HG02798 (cell line): ENCODE measurements around the gene PFN3.
A peak's percentile ranks its signal among the peaks of the same experiment; 100 is the strongest.

Experiments used
- ATAC-seq: cut with Tn5 transposase; IDR thresholded peaks from one replicate; pipeline ENCODE4 v1.9.1; 2021; ENCODE audit warnings: mild to moderate bottlenecking; ENCODE audit not compliant: unreplicated experiment, poor library complexity

PFN3 gene

DNA sequence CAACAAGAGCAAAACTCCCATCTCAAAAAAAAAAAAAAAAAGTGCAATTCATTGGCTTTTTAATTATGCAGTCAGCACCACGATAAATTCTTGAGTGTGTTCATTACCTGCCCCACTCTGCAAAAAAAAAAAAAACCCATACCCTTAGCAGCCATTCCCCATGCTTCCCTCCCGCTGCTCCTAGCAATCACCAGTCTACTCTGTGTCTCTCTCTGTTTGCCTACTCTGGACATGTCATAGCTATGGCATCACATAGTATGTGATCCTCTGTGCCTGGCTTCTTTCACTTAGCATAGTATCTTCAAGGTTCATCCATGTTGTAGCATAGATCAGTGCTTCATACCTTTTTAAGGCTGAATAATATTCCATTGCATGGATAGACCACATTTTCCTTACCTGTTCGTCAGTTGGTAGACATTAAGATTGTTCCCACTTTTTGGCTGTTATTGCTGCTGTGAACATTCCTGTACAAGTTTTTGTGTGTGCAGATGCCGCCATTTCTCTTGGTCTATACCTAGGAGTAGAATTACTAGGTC, 39.1 kb upstream of the PFN3 start:
- no peak for ATAC-seq

GRCh38 chr5:177438468-177438867, 38.0 kb upstream of the PFN3 start:
- no peak for ATAC-seq

GRCh38 chr5:177437623-177438022, 37.2 kb upstream of the PFN3 start:
- ATAC-seq, result no peak

GRCh38 chr5:177435847-177436536, 35.5 kb upstream of the PFN3 start:
- ATAC-seq, result no peak

- no peak for ATAC-seq
These were observed 34.7 kb upstream of the PFN3 start for GRCh38 chr5:177434942-177435738.

GRCh38 chr5:177434437-177434836, 34.0 kb upstream of the PFN3 start:
- ATAC-seq, result no peak

- no peak for ATAC-seq
These were observed 33.3 kb upstream of the PFN3 start for GRCh38 chr5:177433658-177434217.

DNA sequence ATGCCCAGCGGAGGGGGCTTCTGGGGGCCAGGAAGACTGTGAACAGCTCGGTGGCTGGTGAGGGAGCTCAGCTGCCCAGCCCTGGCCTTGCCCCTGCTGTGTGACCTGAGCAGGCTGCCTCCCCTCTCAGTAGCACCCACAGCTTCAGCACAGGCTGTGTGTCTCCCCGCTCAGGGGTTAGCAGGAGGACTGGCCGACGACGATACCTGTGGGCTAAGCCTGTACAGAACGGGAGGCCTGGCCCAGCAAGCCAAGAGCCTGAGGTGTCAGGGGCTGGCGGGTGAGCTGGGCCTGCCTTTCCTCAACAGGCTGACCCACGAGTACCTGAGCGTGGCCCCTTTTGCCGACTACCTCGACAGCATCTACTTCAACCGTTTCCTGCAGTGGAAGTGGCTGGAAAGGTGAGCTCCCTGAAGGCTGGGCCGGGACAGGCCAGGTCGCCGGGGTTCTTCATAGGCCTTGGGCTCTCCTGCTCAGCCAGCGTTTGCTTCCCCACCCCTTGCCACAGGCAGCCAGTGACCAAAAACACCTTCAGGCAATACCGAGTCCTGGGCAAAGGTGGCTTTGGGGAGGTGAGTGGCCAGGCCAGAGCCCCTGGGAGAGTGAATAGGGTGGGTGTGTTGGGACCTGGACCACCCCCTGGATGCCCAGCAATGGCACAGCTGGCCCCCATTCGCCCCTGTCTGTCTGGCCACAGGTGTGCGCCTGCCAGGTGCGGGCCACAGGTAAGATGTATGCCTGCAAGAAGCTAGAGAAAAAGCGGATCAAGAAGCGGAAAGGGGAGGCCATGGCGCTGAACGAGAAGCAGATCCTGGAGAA, 32.6 kb upstream of the PFN3 start:
- no peak for ATAC-seq

GRCh38 chr5:177432143-177432838, 31.8 kb upstream of the PFN3 start:
- no peak for ATAC-seq

DNA sequence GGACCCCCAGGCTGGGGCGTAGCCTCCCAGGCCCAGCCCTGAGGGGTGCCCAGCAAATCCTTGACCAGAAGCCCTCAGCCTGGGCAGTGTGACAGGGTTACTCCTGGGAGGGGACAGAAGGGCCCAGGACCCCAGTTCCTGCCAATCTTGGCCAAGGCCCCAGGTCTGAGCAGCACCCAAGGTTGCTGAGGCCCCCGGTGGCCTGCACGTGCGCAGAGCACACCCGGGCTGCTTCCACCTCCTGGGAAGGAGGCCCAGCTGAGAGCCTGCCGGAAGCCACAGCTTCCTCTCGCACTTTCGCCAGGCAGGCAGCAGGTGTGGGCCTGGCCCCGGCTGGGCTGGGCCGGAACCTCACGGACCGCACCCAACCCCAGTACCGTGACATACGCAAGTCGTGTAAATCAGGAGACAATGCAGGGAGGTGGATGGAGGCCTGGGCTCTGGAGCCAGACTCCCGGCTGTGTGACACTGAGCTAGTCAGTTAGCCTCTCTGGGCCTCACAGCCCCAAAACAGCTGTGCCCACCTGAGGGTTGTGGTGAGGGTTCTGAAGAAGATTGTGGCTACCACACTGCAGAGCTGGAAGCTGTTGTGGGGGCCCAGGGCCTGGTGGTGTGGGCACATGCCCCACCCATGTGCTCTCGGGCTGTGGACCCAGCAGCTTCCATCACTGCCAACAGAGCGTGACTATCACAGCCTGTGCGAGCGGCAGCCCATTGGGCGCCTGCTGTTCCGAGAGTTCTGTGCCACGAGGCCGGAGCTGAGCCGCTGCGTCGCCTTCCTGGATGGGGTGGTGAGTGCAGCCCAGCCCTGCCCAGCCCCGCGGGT, 31.1 kb upstream of the PFN3 start:
- ATAC-seq, result peak; percentile 46

DNA sequence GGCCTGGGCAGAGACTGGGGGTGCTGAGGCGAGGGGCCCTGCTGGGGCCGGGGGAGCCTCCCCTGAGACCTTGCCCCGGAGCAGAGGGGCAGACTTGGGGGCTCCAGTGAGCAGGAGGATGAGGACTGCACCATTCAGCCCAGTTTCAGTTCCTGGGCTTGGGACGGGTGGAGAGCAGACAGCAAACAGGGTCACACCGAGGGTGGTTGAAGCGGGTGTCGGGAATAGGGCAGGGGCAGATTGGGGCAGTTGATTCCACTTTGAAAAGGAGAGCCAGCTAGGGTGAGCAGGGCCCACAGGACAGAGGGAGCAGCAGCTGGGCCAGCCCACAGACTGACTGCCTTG, 30.5 kb upstream of the PFN3 start:
- no peak for ATAC-seq

DNA sequence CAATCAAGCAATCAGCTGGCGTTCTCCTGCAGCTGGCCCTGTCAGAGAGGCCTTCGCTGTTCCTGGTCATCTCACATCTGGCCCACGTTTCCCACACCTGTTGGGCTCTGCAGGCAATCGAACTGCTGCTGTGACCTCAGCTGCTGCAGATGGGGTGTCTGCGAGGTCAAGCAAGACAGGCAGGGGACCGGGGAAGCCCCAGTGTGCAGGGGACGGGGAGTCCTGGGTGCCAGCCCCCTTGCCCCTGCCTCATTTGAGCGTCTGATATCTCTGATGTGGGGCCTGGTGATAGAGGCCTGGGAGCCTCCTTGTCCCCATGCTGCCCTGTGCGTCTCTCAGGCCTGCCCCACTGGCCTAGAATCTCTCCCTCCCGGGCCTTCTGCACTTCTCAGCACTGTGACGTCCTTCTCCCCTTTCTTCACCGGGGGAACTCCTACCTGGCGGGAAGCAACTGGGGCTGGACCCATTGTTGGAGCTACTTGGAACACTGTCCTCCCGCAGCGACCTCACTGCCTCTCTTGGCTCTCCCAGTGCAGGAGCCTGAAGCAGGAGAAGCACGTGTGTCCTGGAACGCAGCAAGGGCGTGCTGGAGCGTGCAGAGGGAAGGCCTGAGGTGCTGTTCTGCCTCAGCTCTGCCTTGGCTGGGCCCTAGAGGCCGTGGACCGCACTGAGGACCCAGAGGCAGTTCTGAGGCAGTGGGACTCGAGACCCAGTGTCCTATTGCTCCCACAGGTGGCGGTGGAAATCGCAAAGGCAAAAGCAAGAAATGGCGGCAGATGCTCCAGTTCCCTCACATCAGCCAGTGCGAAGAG, 29.9 kb upstream of the PFN3 start:
- ATAC-seq, result no peak

GRCh38 chr5:177429248-177430040, 29.0 kb upstream of the PFN3 start:
- ATAC-seq, result no peak

DNA sequence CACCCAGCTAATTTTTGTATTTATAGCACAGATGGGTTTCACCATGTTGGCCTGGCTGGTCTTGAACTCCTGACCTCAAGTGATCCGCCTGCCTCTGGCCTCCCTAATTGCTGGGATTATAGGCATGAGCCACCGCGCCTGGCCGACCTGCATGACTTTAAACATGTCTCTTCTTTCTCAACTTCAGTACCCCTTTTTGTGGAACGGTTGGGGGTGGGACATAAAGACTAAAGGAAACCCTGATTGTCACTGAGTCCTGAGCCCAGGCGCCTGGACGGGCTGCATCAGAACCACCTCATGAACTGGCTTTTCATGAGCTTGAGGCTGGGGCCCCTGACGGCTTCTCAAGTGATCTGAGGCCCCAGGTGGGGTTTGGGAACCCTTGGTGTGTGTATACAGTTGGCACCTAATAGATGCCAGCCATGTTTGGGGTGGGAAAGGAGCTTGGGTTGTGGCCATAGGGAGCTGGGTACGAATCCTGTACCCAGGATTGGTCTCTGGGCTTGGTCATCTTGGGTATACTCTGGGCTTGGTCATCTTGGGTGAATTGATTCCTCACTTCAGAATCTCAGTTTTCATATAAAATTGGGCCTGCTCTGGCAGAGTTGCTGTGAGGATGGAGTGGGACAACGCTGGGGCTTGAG, 28.2 kb upstream of the PFN3 start:
- ATAC-seq, result no peak

- ATAC-seq, result no peak
These were observed 27.6 kb upstream of the PFN3 start for GRCh38 chr5:177427919-177428573.

GRCh38 chr5:177427211-177427822, 26.9 kb upstream of the PFN3 start:
- ATAC-seq, result no peak
